Frontal cortex (tissue), 4 donors: ENCODE measurements around the gene SHISAL1. TPM values are rescaled to one million over a fixed set of nuclear protein-coding genes. Genes with fewer than 3 reads are reported as not detected.
"Not testable (repeated sequence)": the region's sequence is repeated elsewhere in the genome, so short reads cannot be mapped to it uniquely, and the experiment has no call there.

ENCODE experiments used
- DNase-seq, 2 donors: peaks; one replicate each; pipeline ENCODE4 v3.0.0; 2012; ENCODE audit warnings: low spot score in 2 of 2
- FAIRE-seq: peaks from 2 replicates; lab custom pipeline; 2012; peaks lifted over from hg19 to GRCh38; lab: Jason Lieb, UNC
- total RNA-seq: library from RNA; depleted of rRNA; stranded (reverse); fragments of >200 nt; gene quantifications from one replicate; pipeline ENCODE4 v1.2.3, GENCODE V29; 2014
- donor health status: control.
- donor health status: control.
- donor health status: control.

SHISAL1 gene
- total RNA-seq, 1 donor from 2014 or later: 20.8 TPM

- DNase-seq (no peak), FAIRE-seq (no peak)
These were observed 65.4 kb downstream of the SHISAL1 start for GRCh38 chr22:44247346-44247745.

DNA sequence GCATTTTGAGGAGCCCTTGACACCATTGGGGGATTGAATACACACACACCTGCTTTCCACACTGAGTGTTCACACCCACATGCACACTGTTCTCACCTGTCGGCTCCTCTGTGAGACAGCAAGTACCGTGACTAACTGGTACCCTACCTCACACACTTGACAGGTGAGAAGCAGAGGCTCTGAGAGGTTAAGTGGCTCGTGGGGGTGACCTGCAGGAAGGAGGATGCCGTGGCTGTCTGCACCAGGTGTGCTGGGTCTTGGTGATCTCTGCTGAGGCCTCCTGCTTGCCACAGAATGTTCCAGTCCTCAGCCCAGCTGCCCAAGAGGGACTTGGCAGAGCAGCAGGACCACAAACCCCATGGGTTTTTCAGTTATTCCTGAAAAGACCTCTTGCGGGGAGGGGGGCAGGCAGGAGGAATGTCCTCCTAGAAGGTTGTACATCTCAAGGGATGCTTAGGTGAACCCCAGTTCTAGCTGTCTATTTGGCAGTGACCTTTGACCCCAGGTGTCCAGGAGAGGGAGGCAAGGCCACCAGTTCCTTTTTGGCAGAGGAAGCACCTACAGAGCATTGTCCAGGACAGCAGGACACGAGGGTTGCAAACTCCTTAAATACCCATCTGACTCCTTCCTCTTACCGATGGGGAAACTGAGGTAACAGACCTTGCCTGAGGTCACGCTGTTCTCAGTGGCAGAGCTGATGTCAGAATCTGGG is 66.0 kb downstream of the SHISAL1 start:
- DNase-seq (no peak), FAIRE-seq (no peak)

GRCh38 chr22:44245867-44246266 is 66.9 kb downstream of the SHISAL1 start:
- no peak for FAIRE-seq
- DNase-seq: no peak

GRCh38 chr22:44245438-44245837 is 67.3 kb downstream of the SHISAL1 start:
- FAIRE-seq (no peak), DNase-seq (no peak)

DNA sequence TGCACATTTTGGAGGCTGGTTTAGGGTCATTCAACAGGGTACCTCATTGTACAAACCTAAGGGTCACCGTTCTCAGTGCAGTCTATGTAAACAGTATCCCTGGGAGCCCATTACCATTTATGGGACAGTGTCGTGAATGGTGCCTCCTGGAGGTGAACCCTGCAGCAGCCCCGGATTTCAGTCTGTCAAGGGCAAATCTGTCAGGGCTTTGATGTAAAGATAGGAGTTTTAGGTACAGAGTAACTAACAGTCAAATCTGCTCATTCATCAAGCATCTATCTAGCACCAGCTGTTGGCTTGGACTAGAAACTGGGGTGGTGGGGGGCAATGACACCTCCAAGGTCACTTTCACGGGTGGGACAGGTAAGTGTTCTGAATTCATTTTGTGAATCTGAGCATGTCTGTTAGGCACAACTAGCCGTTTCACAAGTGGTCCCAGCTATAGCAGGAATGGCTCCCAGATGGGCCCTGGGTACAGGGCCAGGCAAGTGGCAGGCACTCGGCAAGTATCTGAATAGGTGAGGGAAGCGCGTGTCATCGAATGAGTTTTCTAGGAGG is 68.4 kb downstream of the SHISAL1 start:
- FAIRE-seq: no peak
- no peak for DNase-seq

DNA sequence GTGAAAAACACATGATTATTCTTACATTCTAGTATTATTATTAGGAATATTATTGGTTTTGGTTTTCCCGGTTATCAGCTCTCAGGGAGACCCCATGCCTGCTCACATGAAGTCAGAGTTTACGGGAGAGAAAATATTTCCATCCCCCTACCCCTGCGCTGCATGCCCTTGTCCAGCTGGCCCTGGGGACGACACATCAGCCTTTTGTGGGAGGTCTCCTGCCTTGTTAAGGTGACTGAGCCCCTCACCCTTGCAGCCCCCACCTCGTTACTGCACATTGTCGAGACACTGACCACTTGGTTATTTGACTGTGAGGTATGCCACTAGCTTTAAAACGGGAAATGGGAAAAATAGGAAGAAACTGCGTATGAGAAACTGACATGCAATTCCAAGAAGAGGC is 69.0 kb downstream of the SHISAL1 start:
- DNase-seq: no peak
- no peak for FAIRE-seq

GRCh38 chr22:44242946-44243724 is 69.6 kb downstream of the SHISAL1 start:
- FAIRE-seq (no peak), DNase-seq (no peak)

- FAIRE-seq: not testable (repeated sequence)
These were observed 71.6 kb downstream of the SHISAL1 start for GRCh38 chr22:44241121-44241520.

DNA sequence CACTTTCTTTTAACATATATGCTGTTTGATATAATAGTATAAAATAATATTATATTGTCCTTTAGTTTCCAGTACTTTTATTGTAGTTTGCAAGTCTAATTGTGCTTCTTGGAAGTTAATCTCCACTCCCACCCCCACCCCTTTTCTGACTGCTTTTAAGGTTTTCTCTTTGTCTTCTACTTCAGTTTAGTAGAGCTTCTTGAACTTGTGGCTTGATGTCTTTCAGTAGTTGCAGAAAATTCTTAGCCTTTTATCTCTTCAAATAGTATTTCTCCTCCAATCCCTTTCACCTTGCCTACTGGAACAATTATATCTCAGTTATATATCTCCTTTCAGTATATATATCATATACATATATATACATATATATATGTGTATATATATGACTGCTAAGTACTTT is 75.5 kb downstream of the SHISAL1 start:
- FAIRE-seq (no peak), DNase-seq (no peak)

More at GRCh38 chr22:44241121-44241520, 71.6 kb downstream of the SHISAL1 start:
- DNase-seq: not testable (repeated sequence)

GRCh38 chr22:44234372-44234771 is 78.4 kb downstream of the SHISAL1 start:
- not testable (repeated sequence) for FAIRE-seq, DNase-seq

DNA sequence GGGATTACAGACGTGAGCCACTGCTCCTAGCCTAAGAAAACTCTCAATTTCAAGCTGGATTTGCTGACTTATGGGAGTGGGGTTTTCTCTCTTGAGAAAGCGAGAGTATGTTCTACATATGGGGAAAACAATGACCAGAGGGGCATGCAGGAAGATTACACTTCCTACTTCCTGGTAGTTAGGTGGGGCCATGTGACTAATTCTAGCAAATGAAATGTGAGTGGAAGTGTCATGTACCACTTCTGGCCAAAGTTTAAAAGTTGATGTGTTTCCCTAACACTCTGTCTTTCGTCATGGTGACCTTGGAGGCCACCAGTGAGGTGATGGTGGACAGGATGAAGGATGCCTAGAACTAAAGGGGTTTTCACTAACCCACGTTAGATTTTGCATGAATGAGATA is 81.5 kb downstream of the SHISAL1 start:
- DNase-seq: no peak
- FAIRE-seq: no peak

DNA sequence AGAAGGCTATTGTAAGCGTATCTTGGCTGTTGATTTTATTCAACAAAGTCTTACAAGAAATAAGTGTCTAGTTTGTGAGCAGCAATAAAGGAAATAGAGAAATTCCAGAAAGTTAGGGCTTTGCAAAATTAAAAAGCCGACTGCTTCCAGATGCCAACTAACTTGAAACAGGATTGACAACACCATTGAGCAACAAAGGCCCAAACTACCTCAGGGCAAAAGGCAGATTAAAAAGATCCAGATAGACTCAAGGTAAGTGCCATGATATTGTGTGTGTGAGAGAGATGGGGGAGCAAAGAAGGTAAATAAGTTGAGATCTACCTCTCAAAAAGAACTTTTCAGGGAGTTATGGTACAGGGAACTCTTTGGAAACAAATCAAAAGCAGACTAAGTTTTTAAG is 82.9 kb downstream of the SHISAL1 start:
- no peak for FAIRE-seq

GRCh38 chr22:44229331-44229730 is 83.4 kb downstream of the SHISAL1 start:
- FAIRE-seq: no peak
- no peak for DNase-seq

More for the DNA sequence above, 82.9 kb downstream of the SHISAL1 start:
- no peak for DNase-seq

DNA sequence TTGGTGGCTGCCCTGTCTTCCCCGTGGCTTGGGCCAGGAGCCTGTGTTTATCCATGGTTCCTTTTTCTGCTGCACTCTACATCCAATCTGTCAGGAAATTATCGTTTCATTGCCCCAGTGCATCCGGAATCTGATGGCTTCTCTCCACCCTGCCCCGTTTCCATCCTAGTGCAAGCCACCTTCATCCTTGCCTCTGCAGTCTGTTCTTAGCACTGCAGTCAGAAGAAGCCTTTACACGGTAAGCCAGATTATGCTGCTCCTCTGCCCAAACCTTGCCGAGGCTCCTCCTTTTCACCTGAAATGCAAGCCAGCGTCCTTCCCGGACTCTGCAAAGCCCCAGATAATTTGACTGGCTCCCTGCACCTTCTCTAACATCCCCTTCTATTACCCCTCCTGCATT is 86.9 kb downstream of the SHISAL1 start:
- no peak for FAIRE-seq
- DNase-seq: no peak

- FAIRE-seq: no peak
- DNase-seq: no peak
These were observed 87.6 kb downstream of the SHISAL1 start for GRCh38 chr22:44225091-44225689.

GRCh38 chr22:44224166-44224565 is 88.6 kb downstream of the SHISAL1 start:
- no peak for DNase-seq
- FAIRE-seq: no peak

- DNase-seq (no peak), FAIRE-seq (no peak)
These were observed 90.9 kb downstream of the SHISAL1 start for GRCh38 chr22:44221710-44222475.

GRCh38 chr22:44220727-44221680 is 91.7 kb downstream of the SHISAL1 start:
- DNase-seq (no peak), FAIRE-seq (no peak)
